K562 (cell line): Measurements from ENCODE around the gene NIPAL3. TPM values are rescaled to one million over a fixed set of nuclear protein-coding genes. Genes with fewer than 3 reads are reported as not detected.

Experiments used
- ATAC-seq: fragments of 200-7000 bp; cut with Tn5 transposase; 3 replicates; pipeline ENCODE4 v1.9.1; 2020; ENCODE audit warnings: moderate library complexity
- BruUV-seq: library from RNA; stranded (reverse); fragments of 400-500 nt; replicated peaks from 2 replicates; lab custom pipeline; 2021; lab: Mats Ljungman, UMichigan
- CTCF ChIA-PET: fragments of 300-600 bp; formaldehyde crosslinking; extraction: SDS; loops from one replicate; lab custom pipeline; 2021; ENCODE audit warnings: low intra/inter-chr PET ratio; lab: Yijun Ruan, JAX
- POLR2A ChIA-PET: fragments of 300-600, 350-650 bp; sonication (Branson Sonifier 250); formaldehyde crosslinking; extraction: SDS; loops from one replicate; lab custom pipeline; 2021; ENCODE audit warnings: antibody characterized with exemption, inconsistent platforms; lab: Yijun Ruan, JAX
- DNase-seq, 4 experiments: peaks; one replicate each; pipeline versions ENCODE4 v3.0.0 to v3.0.0-alpha.2; 2011 to 2018; ENCODE audit warnings: low spot score in 3 of 4, mixed read lengths in 3 of 4; ENCODE audit errors: extremely low read depth in 1 of 4
- FAIRE-seq: peaks from 2 replicates; lab custom pipeline; 2011; peaks lifted over from hg19 to GRCh38; lab: Jason Lieb, UNC
- H2AFZ ChIP-seq: 2 replicates; pipeline ENCODE4 v1.6.0; 2011; ENCODE audit warnings: low read depth, low read length, control low read depth, inconsistent platforms
- H3K27ac ChIP-seq: fragments of 200-600 bp; 3 replicates; pipeline ENCODE4 v1.8.0; 2011; ENCODE audit warnings: low read depth, mild to moderate bottlenecking, control low read depth, inconsistent platforms, low read length, moderate library complexity, mixed read lengths; ENCODE audit errors: extremely low read depth
- H3K27me3 ChIP-seq, 2 experiments: fragments of 300-600 bp in 1 of 2; 2 replicates in 1 of 2; 3 replicates in 1 of 2; pipeline versions ENCODE4 v1.6.0 to v1.8.0; 2011; ENCODE audit warnings: inconsistent platforms in 2 of 2, low read length in 2 of 2, mild to moderate bottlenecking in 1 of 2, mixed read lengths in 1 of 2, moderate library complexity in 1 of 2; ENCODE audit not compliant: control insufficient read depth in 2 of 2, insufficient read depth in 2 of 2
- H3K36me3 ChIP-seq: fragments of 300-600 bp; 3 replicates; pipeline ENCODE4 v1.8.0; 2011; ENCODE audit warnings: mild to moderate bottlenecking, low read length, inconsistent platforms; ENCODE audit not compliant: control insufficient read depth, insufficient read depth
- H3K4me1 ChIP-seq, 2 experiments: fragments of 200-600 bp in 1 of 2; replicated peaks in 1 of 2; 2 replicates in 1 of 2; 3 replicates in 1 of 2; pipeline versions ENCODE4 v1.5.1 to v1.8.0; 2011; ENCODE audit warnings: inconsistent platforms in 2 of 2, low read length in 2 of 2, mild to moderate bottlenecking in 1 of 2, mixed read lengths in 1 of 2, moderate library complexity in 1 of 2; ENCODE audit not compliant: control insufficient read depth in 2 of 2, insufficient read depth in 2 of 2
- H3K4me2 ChIP-seq: 2 replicates; pipeline ENCODE4 v1.6.1; 2011; ENCODE audit warnings: low read length, control low read depth, inconsistent platforms, mixed read lengths; ENCODE audit not compliant: insufficient read depth
- H3K4me3 ChIP-seq: fragments of 200-600 bp; sonication (generic), shearing (Covaris generic); 2 replicates; pipeline ENCODE4 v1.5.1; 2016; ENCODE audit warnings: control low read depth, inconsistent platforms
- H3K79me2 ChIP-seq: fragments of 200-600 bp; 3 replicates; pipeline ENCODE4 v1.8.0; 2011; ENCODE audit warnings: low read length, inconsistent platforms; ENCODE audit not compliant: control insufficient read depth, insufficient read depth
- H3K9ac ChIP-seq, 2 experiments: 2 replicates each; pipeline versions ENCODE4 v1.6.0 to v1.6.1; 2011; ENCODE audit warnings: low read depth in 2 of 2, low read length in 2 of 2, control low read depth in 1 of 2, inconsistent platforms in 1 of 2, mild to moderate bottlenecking in 1 of 2, mixed read lengths in 1 of 2; ENCODE audit not compliant: insufficient read depth in 1 of 2
- H3K9me1 ChIP-seq: one replicate; pipeline ENCODE4 v1.6.0; 2011; ENCODE audit warnings: inconsistent platforms, mild to moderate bottlenecking, low read length, moderate library complexity; ENCODE audit not compliant: control insufficient read depth, insufficient read depth
- H3K9me3 ChIP-seq: replicated peaks from 2 replicates; pipeline ENCODE4 v1.5.1; 2011; ENCODE audit warnings: low read depth, low read length, inconsistent platforms; ENCODE audit not compliant: control insufficient read depth, insufficient read depth
- H4K20me1 ChIP-seq: replicated peaks from 2 replicates; pipeline ENCODE4 v1.6.1; 2011; ENCODE audit warnings: low read length, inconsistent platforms, mixed read lengths; ENCODE audit not compliant: control insufficient read depth, insufficient read depth
- CC2D1A ChIP-seq: fragments of 450-650 bp; IDR thresholded peaks from 2 replicates; pipeline ENCODE4 v1.6.1; 2017; ENCODE audit warnings: mild to moderate bottlenecking
- DEAF1 ChIP-seq: fragments of 450-650 bp; formaldehyde crosslinking; IDR thresholded peaks from 2 replicates; pipeline ENCODE4 v1.4.0; 2020; ENCODE audit warnings: mild to moderate bottlenecking, moderate library complexity
- ETV5 ChIP-seq: sonication (generic); formaldehyde crosslinking; IDR thresholded peaks from 2 replicates; pipeline ENCODE4 v1.4.0; 2020; ENCODE audit warnings: low read depth, mild to moderate bottlenecking, missing genetic modification reagents
- GTF2E2 ChIP-seq: fragments of 200-800 bp; sonication (Bioruptor generic); IDR thresholded peaks from 2 replicates; pipeline ENCODE4 v1.6.1; 2016; ENCODE audit warnings: missing genetic modification characterization, missing compliant biosample characterization
- HMGN3 ChIP-seq: IDR thresholded peaks from 2 replicates; pipeline ENCODE4 v1.6.1; 2011; ENCODE audit warnings: borderline replicate concordance, low read depth, mild to moderate bottlenecking, mixed read lengths, low read length; ENCODE audit not compliant: insufficient read length; ENCODE audit errors: extremely low read depth
- HNRNPL ChIP-seq: fragments of 200-400 bp; formaldehyde crosslinking; IDR thresholded peaks from 2 replicates; pipeline ENCODE4 v1.6.1; 2017; ENCODE audit warnings: low read depth, mild to moderate bottlenecking, low read length
- MEIS2 ChIP-seq: fragments of 450-650 bp; IDR thresholded peaks from 2 replicates; pipeline ENCODE4 v1.6.1; 2014; ENCODE audit warnings: mild to moderate bottlenecking; ENCODE audit not compliant: partially characterized antibody
- PCBP2 ChIP-seq: fragments of 200-400 bp; formaldehyde crosslinking; IDR thresholded peaks from 2 replicates; pipeline ENCODE4 v1.6.1; 2018; ENCODE audit warnings: low read length, low read depth, mild to moderate bottlenecking, moderate library complexity; ENCODE audit not compliant: poor library complexity, severe bottlenecking
- RBM17 ChIP-seq: fragments of 200-400 bp; formaldehyde crosslinking; IDR thresholded peaks from 2 replicates; pipeline ENCODE4 v1.6.1; 2017; ENCODE audit warnings: low read depth, mild to moderate bottlenecking, low read length, borderline replicate concordance
- SIN3B ChIP-seq: fragments of 450-650 bp; IDR thresholded peaks from 2 replicates; pipeline ENCODE4 v1.6.1; 2017; ENCODE audit warnings: low read depth, mild to moderate bottlenecking, moderate library complexity
- ZNF134 ChIP-seq: fragments of 250-450 bp; sonication (Bioruptor Pico); conservative IDR thresholded peaks from 2 replicates; pipeline ENCODE4 v1.4.0; 2020
- ZNF184 ChIP-seq: sonication (generic); formaldehyde crosslinking; IDR thresholded peaks from 2 replicates; pipeline ENCODE4 v1.5.0; 2020; ENCODE audit warnings: missing genetic modification reagents
- ZNF316 ChIP-seq: fragments of 450-650 bp; IDR thresholded peaks from 2 replicates; pipeline ENCODE4 v1.6.1; 2016
- ZNF583 ChIP-seq: fragments of 250-450 bp; sonication (Bioruptor Pico); IDR thresholded peaks from 2 replicates; pipeline ENCODE4 v1.4.0; 2020
- ZNF780A ChIP-seq: fragments of 250-450 bp; sonication (Bioruptor Pico); IDR thresholded peaks from 2 replicates; pipeline ENCODE4 v1.5.0; 2021; ENCODE audit warnings: mild to moderate bottlenecking
- WGBS: fragments of 100-300 bp; shearing (Covaris generic); methylation state at CpG from one replicate; pipeline ENCODE4 v1.1.6; 2016; ENCODE audit warnings: low coverage, mixed read lengths; ENCODE audit not compliant: insufficient coverage; ENCODE audit errors: missing lambda C conversion rate; 5-methylcytosine and 5-hydroxymethylcytosine counted together
- in situ Hi-C: fragments of 300-500 bp; cut with MboI; formaldehyde crosslinking; loops from 4 replicates; pipeline ENCODE4 v1.15.0; 2018; ENCODE audit warnings: inconsistent platforms, mixed read lengths
- intact Hi-C: fragments of 100-400 bp; cut with micrococcal nuclease; formaldehyde crosslinking; loops from 2 replicates; pipeline ENCODE4 v1.14.2; 2022
- polyA plus RNA-seq, 8 experiments: library from polyadenylated mRNA; depleted of rRNA in 4 of 8; stranded (reverse) in 5 of 8; unstranded in 3 of 8; fragments of >200 nt; fragmentation: Nextera tagmentation in 2 of 8; fragmentation: Illumina TruSeq in 1 of 8; extraction: Ambion mirVana in 2 of 8; extraction: Trizol in 1 of 8; gene quantifications; 2 replicates each; pipeline versions ENCODE4 v1.2.1 to v1.2.3, GENCODE V29; 2011 to 2014; ENCODE audit warnings: inconsistent platforms in 1 of 8, missing spikeins in 1 of 8
- total RNA-seq, 7 experiments: library from RNA; depleted of rRNA in 6 of 7; stranded (reverse); fragments of >200 nt in 6 of 7; fragmentation: Illumina TruSeq in 2 of 7; extraction: Trizol in 2 of 7; gene quantifications; 2 replicates each; pipeline versions ENCODE4 v1.2.1 to v1.2.3, GENCODE V29; 2011 to 2021; ENCODE audit warnings: low replicate concordance in 1 of 7
- TF ChIP-seq, protein P1 (sequence below): IDR thresholded peaks from 2 replicates; pipeline ENCODE4 v1.6.1; 2016; ENCODE audit warnings: missing genetic modification characterization, missing compliant biosample characterization

Gene NIPAL3
- total and polyA plus RNA-seq, 9 of the 15 experiments (the other 6 are each of a cell fraction or from before 2014, with no cell fraction given) = 10.5 to 26.3 (median 16.0) TPM

DNA sequence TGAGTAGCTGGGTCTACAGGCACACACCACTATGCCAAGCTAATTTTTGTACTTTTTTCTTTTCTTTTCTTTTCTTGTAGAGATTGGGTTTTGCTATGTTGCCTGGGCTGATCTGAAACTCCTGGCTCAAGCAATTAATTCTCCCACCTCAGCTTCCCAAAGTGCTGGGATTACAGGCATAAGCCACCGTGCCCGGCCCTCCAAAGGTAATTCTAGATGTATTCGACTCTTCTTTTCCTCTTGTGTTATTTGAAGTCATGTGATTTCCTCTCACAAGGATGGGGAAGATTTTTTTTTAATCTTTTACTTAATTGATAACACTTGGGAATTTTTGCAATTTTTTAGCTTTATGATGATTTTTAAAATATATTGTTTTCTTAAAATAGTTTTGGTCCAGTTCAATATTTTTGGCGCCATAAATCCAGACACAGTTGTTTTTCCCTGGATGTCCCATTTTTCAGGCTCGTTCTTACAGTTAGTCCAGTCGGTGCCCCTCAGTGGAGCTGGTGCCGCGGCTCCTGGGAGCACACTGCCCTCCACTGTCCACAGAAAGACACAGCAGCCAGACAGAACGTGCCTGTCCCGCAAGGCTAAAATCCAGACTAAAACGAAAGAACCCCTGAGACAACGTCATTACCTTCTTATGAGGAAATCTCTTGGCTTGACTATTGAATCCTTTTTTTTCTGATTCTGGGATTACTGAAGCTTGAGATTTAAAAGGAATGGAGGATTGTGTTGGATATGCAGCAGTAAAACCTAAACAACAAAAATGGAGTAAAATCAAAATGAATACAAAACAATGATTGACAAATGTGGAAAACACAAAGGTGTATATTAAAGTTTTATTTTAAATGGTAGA is 24.4 kb upstream of the NIPAL3 start (continued):
- TF ChIP-seq DEAF1 (CRISPR knock-in tag) (peak; percentile 97), ETV5 (no peak)

DNA sequence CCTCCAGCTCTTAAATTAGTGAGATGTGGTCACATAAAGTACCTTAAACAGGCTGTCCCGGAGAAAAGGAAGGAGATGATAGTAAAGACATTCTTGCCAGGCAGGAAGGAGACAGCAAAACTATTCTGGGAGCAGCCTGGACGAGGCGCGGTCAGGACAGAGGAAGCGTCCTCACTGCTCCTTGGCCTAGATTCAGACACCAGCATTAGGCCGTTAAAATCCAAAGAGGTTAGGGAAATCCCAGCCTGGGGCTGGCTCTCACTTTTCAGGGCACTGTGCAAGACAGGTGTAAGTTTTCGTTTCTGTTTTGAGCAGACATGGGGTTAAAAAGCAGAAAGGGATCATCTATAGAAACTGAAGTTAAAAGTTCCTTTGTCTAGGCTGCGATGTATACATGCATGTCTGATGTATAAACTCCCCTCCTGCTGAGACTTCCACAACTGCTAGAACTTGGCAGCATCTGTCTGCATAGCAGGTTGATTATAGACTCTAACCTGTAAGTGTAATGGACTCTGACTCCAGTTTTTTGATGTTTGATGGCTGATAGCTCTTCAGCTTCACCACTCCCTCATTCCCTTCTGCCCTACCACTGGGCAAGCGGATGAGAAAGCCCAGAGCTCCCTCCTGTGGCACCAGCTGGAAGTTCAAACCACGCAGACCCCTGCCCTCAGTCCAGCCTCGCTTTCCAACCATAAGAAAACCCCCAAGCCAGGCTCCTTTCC is 23.6 kb upstream of the NIPAL3 start:
- Histone ChIP-seq H3K36me3 (no peaks in the 10 kb centered on the region), H3K9ac (no peak overlapping the region), H3K27ac (no peak overlapping the region), H4K20me1 (0 out of 2 replicates have a peak, but pooled peaks cover 5% of the 10 kb centered on the region), H3K9me3 (no peaks in the 10 kb centered on the region), H3K4me3 (no peak overlapping the region), H3K9me1 (no peaks in the 10 kb centered on the region), H3K79me2 (no peaks in the 10 kb centered on the region), H3K4me2 (no peak overlapping the region), H3K4me1 (no peaks in the 10 kb centered on the region), H3K27me3 (peaks cover 0 to 3% of the 10 kb centered on the region in 2 experiments; a peak in 1 of 5 replicates), H2AFZ (no peak overlapping the region)
- in situ Hi-C loops = loop anchor here (5.0 kb wide), 1 partner anchor 190 kb away; no protein-coding TSS in a partner anchor
- intact Hi-C loops = loop anchor here (1.0 to 2.0 kb wide), 3 partner anchors 190 to 321 kb away; no protein-coding TSS in a partner anchor
- ATAC-seq (peak; percentile 95), DNase-seq (peak; percentile 71 to 74 (median 73)), FAIRE-seq (peak; percentile 87)
- CTCF ChIA-PET = interaction anchor here (0.6 to 7.3 kb wide), 11 partner anchors 135 to 843 kb away, joined by 3 to 222 read pairs (median 4); no protein-coding TSS in a partner anchor
- POLR2A ChIA-PET = interaction anchor here (0.6 to 2.1 kb wide), 11 partner anchors 8 to 587 kb away, joined by 3 to 8 read pairs (median 3); partner anchors contain the start of gene STPG1
- no TSS peak for BruUV-seq
- 63% methylated on average over 11 of the region's 11 CpGs for WGBS
- TF ChIP-seq RBM17 (no peak), ZNF583 (CRISPR knock-in tag) (no peak), ZNF134 (no peak), SIN3B (no peak), ZNF184 (no peak), CC2D1A (peak; percentile 40; the same call in 1 of the 2 replicates), HNRNPL (no peak), HMGN3 (no peak), MEIS2 (no peak), ZNF316 (no peak), GTF2E2 (no peak), ZNF780A (CRISPR knock-in tag) (no peak), PCBP2 (no peak)
- TF ChIP-seq, protein P1, sequence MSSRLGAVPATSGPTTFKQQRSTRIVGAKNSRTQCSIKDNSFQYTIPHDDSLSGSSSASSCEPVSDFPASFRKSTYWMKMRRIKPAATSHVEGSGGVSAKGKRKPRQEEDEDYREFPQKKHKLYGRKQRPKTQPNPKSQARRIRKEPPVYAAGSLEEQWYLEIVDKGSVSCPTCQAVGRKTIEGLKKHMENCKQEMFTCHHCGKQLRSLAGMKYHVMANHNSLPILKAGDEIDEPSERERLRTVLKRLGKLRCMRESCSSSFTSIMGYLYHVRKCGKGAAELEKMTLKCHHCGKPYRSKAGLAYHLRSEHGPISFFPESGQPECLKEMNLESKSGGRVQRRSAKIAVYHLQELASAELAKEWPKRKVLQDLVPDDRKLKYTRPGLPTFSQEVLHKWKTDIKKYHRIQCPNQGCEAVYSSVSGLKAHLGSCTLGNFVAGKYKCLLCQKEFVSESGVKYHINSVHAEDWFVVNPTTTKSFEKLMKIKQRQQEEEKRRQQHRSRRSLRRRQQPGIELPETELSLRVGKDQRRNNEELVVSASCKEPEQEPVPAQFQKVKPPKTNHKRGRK (tag) = peak; percentile 24; the same call in 1 of the 2 replicates
